Measurements from ENCODE around the gene ESM1.

The ESM1 gene

DNA sequence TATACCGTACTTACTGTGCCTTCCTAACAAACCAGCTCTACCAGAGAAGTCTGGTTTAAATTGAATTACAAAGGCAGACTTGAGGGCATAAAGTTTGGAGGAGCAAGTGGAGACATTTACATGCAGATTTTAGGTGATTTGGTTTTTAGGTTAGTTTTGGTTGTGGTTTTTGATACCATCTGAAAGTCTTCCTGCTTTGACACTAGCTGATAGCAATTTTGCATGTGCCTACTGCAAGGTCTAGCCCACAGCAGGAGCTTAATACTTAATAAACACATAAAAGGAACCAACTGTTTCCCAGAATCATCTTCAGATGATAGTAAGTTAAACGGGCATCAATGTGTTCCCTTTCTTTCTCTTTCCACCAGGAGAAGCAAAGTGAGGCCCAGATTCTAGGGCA is 3.4 kb upstream of the ESM1 start:
- Histone ChIP-seq H3K4me3 (ENCODE audit: control insufficient read depth in 1 of 7, extremely low read depth in 1 of 7, insufficient read depth in 4 of 7, low read depth in 2 of 7, low read length in 6 of 7) (no peak overlapping the region), H3K4me1 (ENCODE audit: control extremely low read depth in 1 of 4, control insufficient read depth in 4 of 4, insufficient read depth in 4 of 4, low read length in 3 of 4) (peaks cover 0 to 6% (median 1%) of the 10 kb centered on the region in 4 experiments), H3K27ac (ENCODE audit: insufficient read depth in 1 of 2, low read depth in 1 of 2, low read length in 2 of 2, poor library complexity in 1 of 2, severe bottlenecking in 2 of 2) (no peak overlapping the region), H3K36me3 (ENCODE audit: control insufficient read depth in 4 of 4, insufficient read depth in 4 of 4, low read length in 3 of 4) (no peaks in the 10 kb centered on the region), H3K9me3 (ENCODE audit: control extremely low read depth in 1 of 5, control insufficient read depth in 4 of 5, insufficient read depth in 2 of 5, low read depth in 1 of 5, low read length in 4 of 5) (no peaks in the 10 kb centered on the region), H3K27me3 (replicated peaks in 2 of 5; ENCODE audit: control insufficient read depth in 4 of 5, insufficient read depth in 5 of 5, low read length in 4 of 5) (peaks cover 0 to 21% (median 7%) of the 10 kb centered on the region in 5 experiments)
- 100% methylated on average over 1 of the region's 2 CpGs for WGBS (ENCODE audit: insufficient coverage)
- CTCF ChIA-PET: no interaction called here
- DNase-seq: no peak
- POLR2A ChIA-PET: no interaction called here

DNA sequence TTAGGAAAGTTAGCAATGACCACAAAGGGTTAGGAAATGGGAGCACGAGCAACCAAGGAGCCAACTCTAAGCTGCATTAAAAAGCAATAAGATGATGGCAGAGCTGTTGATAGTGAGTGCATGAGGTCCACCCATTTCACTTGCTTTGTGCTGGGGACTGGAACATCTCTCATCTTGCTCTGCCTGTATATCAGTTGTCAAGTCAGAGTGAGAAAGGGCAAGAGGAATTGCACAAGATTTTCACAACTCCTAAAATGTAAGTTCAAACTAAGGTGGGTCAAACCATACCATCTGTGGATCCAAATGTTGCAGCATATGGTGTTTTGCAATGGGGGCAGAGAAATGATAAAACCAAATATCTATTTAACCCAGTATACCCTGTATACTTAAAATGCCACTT is 2.8 kb upstream of the ESM1 start:
- Histone ChIP-seq H3K9me3 (ENCODE audit: control extremely low read depth in 1 of 5, control insufficient read depth in 4 of 5, insufficient read depth in 2 of 5, low read depth in 1 of 5, low read length in 4 of 5) (no peaks in the 10 kb centered on the region), H3K27me3 (replicated peaks in 2 of 5; ENCODE audit: control insufficient read depth in 4 of 5, insufficient read depth in 5 of 5, low read length in 4 of 5) (peaks cover 0 to 21% (median 7%) of the 10 kb centered on the region in 5 experiments), H3K4me1 (ENCODE audit: control extremely low read depth in 1 of 4, control insufficient read depth in 4 of 4, insufficient read depth in 4 of 4, low read length in 3 of 4) (peaks cover 0 to 6% (median 3%) of the 10 kb centered on the region in 4 experiments), H3K4me3 (ENCODE audit: control insufficient read depth in 1 of 7, extremely low read depth in 1 of 7, insufficient read depth in 4 of 7, low read depth in 2 of 7, low read length in 6 of 7) (no peak overlapping the region), H3K36me3 (ENCODE audit: control insufficient read depth in 4 of 4, insufficient read depth in 4 of 4, low read length in 3 of 4) (no peaks in the 10 kb centered on the region), H3K27ac (ENCODE audit: insufficient read depth in 1 of 2, low read depth in 1 of 2, low read length in 2 of 2, poor library complexity in 1 of 2, severe bottlenecking in 2 of 2) (no peak overlapping the region)
- no CpG with 5 or more reads among the region's 1 CpG for WGBS (ENCODE audit: insufficient coverage)
- DNase-seq: no peak
- ChIA-PET POLR2A (no interaction called here), CTCF (no interaction called here)

DNA sequence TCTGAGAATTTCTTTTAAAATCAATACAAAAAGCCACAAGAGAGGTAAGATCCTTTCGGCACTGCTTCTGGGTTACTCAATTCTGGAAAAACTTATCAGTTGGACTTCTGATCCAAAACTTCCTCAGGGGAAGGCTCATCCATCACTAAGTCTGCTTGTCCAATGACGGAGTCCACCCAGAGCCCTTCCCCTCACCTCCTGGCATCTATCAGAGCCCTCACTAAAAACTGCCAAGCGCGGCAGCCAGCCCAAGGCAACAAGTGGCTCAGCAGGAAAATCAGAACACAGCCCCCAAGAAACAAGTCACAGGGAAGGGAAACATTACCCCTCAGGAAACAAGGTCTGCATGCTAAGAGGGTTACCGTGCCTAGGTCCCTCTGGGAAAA is 869 bp upstream of the ESM1 start:
- peaks cover 0 to 6% (median 3%) of the 10 kb centered on the region in 4 experiments for H3K4me1 ChIP-seq (ENCODE audit: control extremely low read depth in 1 of 4, control insufficient read depth in 4 of 4, insufficient read depth in 4 of 4, low read length in 3 of 4)

DNA sequence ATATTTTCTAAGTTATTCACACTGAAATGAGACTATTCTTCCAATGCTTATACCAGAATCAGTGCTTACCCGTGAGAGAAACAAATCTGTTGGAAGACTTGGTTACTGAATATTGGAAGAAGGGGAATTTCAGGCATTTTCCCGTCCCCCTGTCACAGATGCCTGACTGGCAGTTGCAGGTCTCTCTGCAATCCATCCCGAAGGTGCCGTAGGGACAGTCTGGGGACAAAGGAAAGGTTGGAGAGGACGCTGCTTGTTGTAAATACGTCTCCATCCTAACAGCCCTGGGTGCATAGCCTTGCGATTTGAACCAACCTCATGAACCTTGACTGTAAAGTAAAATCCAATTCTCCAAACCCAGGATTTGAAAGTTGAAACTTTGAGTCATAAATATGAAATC is 3.5 kb downstream of the ESM1 start:
- ChIA-PET CTCF (no interaction called here), POLR2A (no interaction called here)
- H3K36me3 ChIP-seq (ENCODE audit: control insufficient read depth in 4 of 4, insufficient read depth in 4 of 4, low read length in 3 of 4): no peaks in the 10 kb centered on the region
- no peak overlapping the region for H3K4me3 ChIP-seq (ENCODE audit: control insufficient read depth in 1 of 7, extremely low read depth in 1 of 7, insufficient read depth in 4 of 7, low read depth in 2 of 7, low read length in 6 of 7)
- DNase-seq: no peak
- WGBS (ENCODE audit: insufficient coverage): 97% methylated on average over 6 of the region's 7 CpGs
- no peaks in the 10 kb centered on the region for H3K9me3 ChIP-seq (ENCODE audit: control extremely low read depth in 1 of 5, control insufficient read depth in 4 of 5, insufficient read depth in 2 of 5, low read depth in 1 of 5, low read length in 4 of 5)
- peaks cover 0 to 6% (median 3%) of the 10 kb centered on the region in 4 experiments for H3K4me1 ChIP-seq (ENCODE audit: control extremely low read depth in 1 of 4, control insufficient read depth in 4 of 4, insufficient read depth in 4 of 4, low read length in 3 of 4)
- no peak overlapping the region for H3K27ac ChIP-seq (ENCODE audit: insufficient read depth in 1 of 2, low read depth in 1 of 2, low read length in 2 of 2, poor library complexity in 1 of 2, severe bottlenecking in 2 of 2)
- H3K27me3 ChIP-seq (replicated peaks in 2 of 5; ENCODE audit: control insufficient read depth in 4 of 5, insufficient read depth in 5 of 5, low read length in 4 of 5): peaks cover 0 to 23% (median 9%) of the 10 kb centered on the region in 5 experiments

More for the DNA sequence above, 869 bp upstream of the ESM1 start:
- no peak overlapping the region for H3K4me3 ChIP-seq (ENCODE audit: control insufficient read depth in 1 of 7, extremely low read depth in 1 of 7, insufficient read depth in 4 of 7, low read depth in 2 of 7, low read length in 6 of 7)
- no peak overlapping the region for H3K27ac ChIP-seq (ENCODE audit: insufficient read depth in 1 of 2, low read depth in 1 of 2, low read length in 2 of 2, poor library complexity in 1 of 2, severe bottlenecking in 2 of 2)
- no peak for DNase-seq
- CTCF ChIA-PET: interaction anchor here (0.9 to 1.5 kb wide), 3 partner anchors 11 to 20 kb away, joined by 3 to 6 read pairs (median 4); no protein-coding TSS in a partner anchor
- H3K9me3 ChIP-seq (ENCODE audit: control extremely low read depth in 1 of 5, control insufficient read depth in 4 of 5, insufficient read depth in 2 of 5, low read depth in 1 of 5, low read length in 4 of 5): no peaks in the 10 kb centered on the region
- POLR2A ChIA-PET: no interaction called here
- H3K36me3 ChIP-seq (ENCODE audit: control insufficient read depth in 4 of 4, insufficient read depth in 4 of 4, low read length in 3 of 4): no peaks in the 10 kb centered on the region
- peaks cover 0 to 23% (median 9%) of the 10 kb centered on the region in 5 experiments for H3K27me3 ChIP-seq (replicated peaks in 2 of 5; ENCODE audit: control insufficient read depth in 4 of 5, insufficient read depth in 5 of 5, low read length in 4 of 5)
- WGBS (ENCODE audit: insufficient coverage): 87% methylated on average over 3 of the region's 5 CpGs

DNA sequence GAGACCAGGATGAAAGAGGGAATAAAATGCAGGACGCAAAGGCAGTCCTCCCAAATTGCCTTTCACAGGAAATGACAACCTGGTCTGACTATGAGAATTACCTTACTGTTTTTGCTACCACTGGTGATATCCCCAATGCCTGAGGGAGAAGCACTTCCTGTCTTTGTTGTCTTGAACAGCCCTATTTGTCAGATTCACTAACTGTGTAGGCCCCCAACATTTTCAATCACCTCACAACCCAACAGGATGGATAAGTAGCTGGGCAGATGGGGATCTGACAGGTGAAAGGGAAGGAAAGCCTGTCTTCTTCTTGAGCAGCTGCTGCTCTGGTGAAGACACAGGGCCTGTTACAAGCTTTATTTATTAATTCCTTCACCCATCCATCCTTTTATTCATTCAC is 9.7 kb downstream of the ESM1 start:
- CTCF ChIA-PET: interaction anchor here (1.8 kb wide), 1 partner anchor 10 kb away, joined by 6 read pairs; the partner anchor contains the start of gene ESM1
- Histone ChIP-seq H3K36me3 (ENCODE audit: control insufficient read depth in 4 of 4, insufficient read depth in 4 of 4, low read length in 3 of 4) (no peaks in the 10 kb centered on the region), H3K4me1 (ENCODE audit: control extremely low read depth in 1 of 4, control insufficient read depth in 4 of 4, insufficient read depth in 4 of 4, low read length in 3 of 4) (no peaks in the 10 kb centered on the region), H3K9me3 (ENCODE audit: control extremely low read depth in 1 of 5, control insufficient read depth in 4 of 5, insufficient read depth in 2 of 5, low read depth in 1 of 5, low read length in 4 of 5) (no peaks in the 10 kb centered on the region), H3K27me3 (replicated peaks in 2 of 5; ENCODE audit: control insufficient read depth in 4 of 5, insufficient read depth in 5 of 5, low read length in 4 of 5) (no peaks in the 10 kb centered on the region), H3K27ac (ENCODE audit: insufficient read depth in 1 of 2, low read depth in 1 of 2, low read length in 2 of 2, poor library complexity in 1 of 2, severe bottlenecking in 2 of 2) (no peak overlapping the region), H3K4me3 (ENCODE audit: control insufficient read depth in 1 of 7, extremely low read depth in 1 of 7, insufficient read depth in 4 of 7, low read depth in 2 of 7, low read length in 6 of 7) (no peak overlapping the region)
- POLR2A ChIA-PET: no interaction called here
- DNase-seq: no peak
- WGBS (ENCODE audit: insufficient coverage): no CpG with 5 or more reads among the region's 1 CpG

DNA sequence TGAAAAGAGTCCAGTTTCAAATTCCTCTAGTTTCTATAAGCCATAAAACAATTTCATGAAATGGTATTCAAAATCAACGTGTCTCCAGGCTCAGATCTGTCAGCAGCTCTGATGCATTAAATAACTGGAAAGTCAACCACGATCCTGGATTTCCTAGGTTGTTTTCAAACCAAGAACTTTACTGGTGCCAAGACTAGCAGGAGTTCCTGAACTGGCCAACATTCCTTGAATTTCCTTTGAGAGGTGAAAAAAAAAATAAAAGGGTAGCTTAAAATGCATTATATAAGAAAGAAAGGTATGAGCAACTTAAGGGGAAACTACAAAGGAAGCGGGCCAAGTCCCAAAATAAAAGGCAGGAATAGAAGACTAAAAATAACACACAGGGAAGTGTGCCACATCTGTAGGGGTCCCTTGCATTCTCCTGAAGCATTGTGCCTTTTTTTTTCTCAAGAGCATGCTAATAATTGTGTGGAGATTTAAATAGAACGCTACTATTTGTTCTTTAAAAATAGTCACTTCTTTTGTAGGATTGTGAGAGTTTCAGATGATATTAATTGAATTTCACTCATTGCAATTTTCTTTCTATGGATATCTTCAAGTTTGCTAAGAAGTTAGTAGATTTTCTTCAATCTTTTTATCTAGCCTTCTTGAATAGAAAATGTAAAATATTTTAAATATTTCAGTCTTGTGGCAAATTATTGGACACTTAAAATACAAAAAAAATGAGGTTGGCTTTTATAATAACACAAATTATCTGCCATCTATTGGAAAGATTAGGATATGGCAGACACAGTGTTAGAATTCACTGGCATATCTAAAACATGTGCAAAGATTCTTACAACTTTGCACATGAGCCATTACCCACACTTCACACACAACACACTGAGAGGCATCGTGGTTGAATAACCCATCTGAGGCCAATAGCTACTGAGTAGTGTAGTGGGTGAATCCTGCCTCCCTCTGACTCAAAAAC is 15.3 kb downstream of the ESM1 start:
- CTCF ChIA-PET: interaction anchor here (0.7 to 1.6 kb wide), 3 partner anchors 11 to 16 kb away, joined by 3 to 4 read pairs (median 3); no protein-coding TSS in a partner anchor
- no peak overlapping the region for H3K4me3 ChIP-seq (ENCODE audit: control insufficient read depth in 1 of 7, extremely low read depth in 1 of 7, insufficient read depth in 4 of 7, low read depth in 2 of 7, low read length in 6 of 7)
- no peak for DNase-seq
- POLR2A ChIA-PET: no interaction called here
- peaks cover 0 to 3% (median 0%) of the 10 kb centered on the region in 5 experiments for H3K9me3 ChIP-seq (ENCODE audit: control extremely low read depth in 1 of 5, control insufficient read depth in 4 of 5, insufficient read depth in 2 of 5, low read depth in 1 of 5, low read length in 4 of 5)
- no peak overlapping the region for H3K27ac ChIP-seq (ENCODE audit: insufficient read depth in 1 of 2, low read depth in 1 of 2, low read length in 2 of 2, poor library complexity in 1 of 2, severe bottlenecking in 2 of 2)
- no peaks in the 10 kb centered on the region for H3K4me1 ChIP-seq (ENCODE audit: control extremely low read depth in 1 of 4, control insufficient read depth in 4 of 4, insufficient read depth in 4 of 4, low read length in 3 of 4)
- no peaks in the 10 kb centered on the region for H3K36me3 ChIP-seq (ENCODE audit: control insufficient read depth in 4 of 4, insufficient read depth in 4 of 4, low read length in 3 of 4)
- WGBS (ENCODE audit: insufficient coverage): 78% methylated on average over 3 of the region's 5 CpGs
- no peaks in the 10 kb centered on the region for H3K27me3 ChIP-seq (replicated peaks in 2 of 5; ENCODE audit: control insufficient read depth in 4 of 5, insufficient read depth in 5 of 5, low read length in 4 of 5)

DNA sequence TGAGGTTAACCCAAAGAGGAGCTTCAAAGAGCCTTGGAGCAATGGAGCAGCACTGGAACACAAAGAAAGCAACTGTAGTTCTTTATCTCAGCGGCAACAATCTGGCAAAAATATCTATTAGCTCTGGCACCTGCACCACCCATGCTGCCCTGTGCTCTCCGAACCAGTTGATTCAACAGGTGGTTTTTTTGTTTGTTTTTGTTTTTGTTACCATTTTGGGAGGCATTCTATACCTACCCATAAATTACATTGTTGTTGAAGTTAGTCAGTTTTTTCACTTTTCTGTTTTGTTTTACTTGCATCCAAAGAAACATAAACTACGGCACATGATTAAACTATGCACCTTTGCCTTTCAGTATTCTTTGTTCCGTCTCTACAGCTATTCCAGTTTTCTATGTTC is 16.2 kb downstream of the ESM1 start:
- H3K4me3 ChIP-seq (ENCODE audit: control insufficient read depth in 1 of 7, extremely low read depth in 1 of 7, insufficient read depth in 4 of 7, low read depth in 2 of 7, low read length in 6 of 7): no peak overlapping the region
- no peaks in the 10 kb centered on the region for H3K36me3 ChIP-seq (ENCODE audit: control insufficient read depth in 4 of 4, insufficient read depth in 4 of 4, low read length in 3 of 4)
- H3K27ac ChIP-seq (ENCODE audit: insufficient read depth in 1 of 2, low read depth in 1 of 2, low read length in 2 of 2, poor library complexity in 1 of 2, severe bottlenecking in 2 of 2): no peak overlapping the region
- H3K9me3 ChIP-seq (ENCODE audit: control extremely low read depth in 1 of 5, control insufficient read depth in 4 of 5, insufficient read depth in 2 of 5, low read depth in 1 of 5, low read length in 4 of 5): peaks cover 0 to 3% (median 0%) of the 10 kb centered on the region in 5 experiments
- DNase-seq: no peak
- POLR2A ChIA-PET: no interaction called here
- 100% methylated on average over 1 of the region's 4 CpGs for WGBS (ENCODE audit: insufficient coverage)
- H3K4me1 ChIP-seq (ENCODE audit: control extremely low read depth in 1 of 4, control insufficient read depth in 4 of 4, insufficient read depth in 4 of 4, low read length in 3 of 4): no peaks in the 10 kb centered on the region
- CTCF ChIA-PET: interaction anchor here (0.7 to 1.2 kb wide), 3 partner anchors 8 to 12 kb away, joined by 3 read pairs; no protein-coding TSS in a partner anchor
- no peaks in the 10 kb centered on the region for H3K27me3 ChIP-seq (replicated peaks in 2 of 5; ENCODE audit: control insufficient read depth in 4 of 5, insufficient read depth in 5 of 5, low read length in 4 of 5)
